GM19468 (cell line): ENCODE data around the gene KAZN.

Experiments
- ATAC-seq: cut with Tn5 transposase; IDR thresholded peaks from one replicate; pipeline ENCODE4 v1.9.1; 2021; ENCODE audit warnings: mild to moderate bottlenecking, moderate library complexity, moderate number of reproducible peaks; ENCODE audit not compliant: unreplicated experiment; ENCODE audit errors: extremely low read depth

The KAZN gene

DNA sequence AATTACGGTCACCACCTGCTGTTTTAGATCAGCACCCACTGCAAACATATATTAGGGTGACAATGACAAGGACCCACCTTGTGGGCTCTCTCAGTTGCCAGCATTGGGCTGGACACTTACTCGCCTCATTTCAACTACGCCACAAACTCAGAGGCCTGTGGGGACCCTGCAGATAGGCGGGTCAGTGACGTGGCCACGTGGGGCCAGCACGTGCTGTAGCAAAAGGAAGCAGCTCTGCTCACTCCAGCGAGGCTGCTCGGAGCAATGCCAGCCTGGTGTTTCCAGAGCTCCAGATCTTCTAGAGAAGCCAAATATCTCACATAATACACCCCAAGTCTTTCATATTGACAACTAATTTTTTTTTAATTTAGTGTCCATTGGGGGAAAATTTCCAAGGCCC lies 478.3 kb downstream of the KAZN start:
- no peak for ATAC-seq

DNA sequence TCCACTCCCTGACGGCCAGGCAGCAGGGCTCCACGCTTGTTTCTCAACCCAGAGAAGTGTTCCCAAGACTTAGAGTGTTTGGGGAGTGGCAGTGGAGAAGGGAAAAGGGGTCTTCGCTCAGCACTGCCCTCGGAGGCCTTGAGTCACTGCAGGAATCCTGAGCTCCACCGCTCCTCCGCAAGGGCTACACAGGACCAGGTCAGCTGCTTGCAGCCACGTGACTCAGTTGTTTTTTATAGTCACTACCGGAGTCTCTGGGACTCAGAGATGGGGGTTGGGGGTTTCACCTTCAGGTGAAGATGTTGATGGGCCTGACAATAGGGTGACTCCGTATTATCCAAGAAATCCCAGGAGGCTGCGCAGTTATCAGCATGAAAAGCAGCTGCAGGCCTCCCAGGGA lies 478.9 kb downstream of the KAZN start:
- ATAC-seq = no peak

DNA sequence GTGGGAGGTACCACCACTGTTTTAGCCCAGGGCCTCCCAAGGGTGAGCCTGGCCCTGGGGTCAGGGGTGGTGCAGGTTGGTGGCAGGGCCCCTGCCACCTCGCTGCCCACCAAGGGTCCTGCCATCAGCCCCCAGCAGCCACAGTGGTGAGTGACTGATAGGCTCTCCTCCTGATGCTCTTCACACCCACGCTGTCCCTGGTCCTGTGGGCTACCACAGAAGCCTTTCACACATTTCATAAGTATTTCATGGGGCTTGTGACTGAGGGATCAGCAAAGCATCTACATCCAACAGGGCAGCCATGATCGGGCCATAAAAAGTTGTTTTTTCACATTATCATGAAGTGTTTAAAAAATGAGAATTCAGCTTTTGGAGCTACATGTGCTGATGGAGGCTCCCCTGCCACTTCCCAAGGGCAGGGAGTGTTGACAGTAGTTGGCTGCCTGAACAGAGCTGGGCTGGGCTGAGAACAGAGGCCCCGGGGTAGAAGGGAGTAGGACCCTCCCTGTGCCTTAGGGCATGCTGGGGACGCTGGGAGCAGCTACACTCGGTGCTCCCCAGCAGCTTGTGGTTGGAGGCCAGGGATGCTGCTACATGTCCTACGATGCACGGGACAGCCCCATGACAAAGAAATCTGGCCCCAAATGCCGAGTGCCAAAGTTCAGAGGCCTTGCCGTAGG lies 482.0 kb downstream of the KAZN start:
- no peak for ATAC-seq

DNA sequence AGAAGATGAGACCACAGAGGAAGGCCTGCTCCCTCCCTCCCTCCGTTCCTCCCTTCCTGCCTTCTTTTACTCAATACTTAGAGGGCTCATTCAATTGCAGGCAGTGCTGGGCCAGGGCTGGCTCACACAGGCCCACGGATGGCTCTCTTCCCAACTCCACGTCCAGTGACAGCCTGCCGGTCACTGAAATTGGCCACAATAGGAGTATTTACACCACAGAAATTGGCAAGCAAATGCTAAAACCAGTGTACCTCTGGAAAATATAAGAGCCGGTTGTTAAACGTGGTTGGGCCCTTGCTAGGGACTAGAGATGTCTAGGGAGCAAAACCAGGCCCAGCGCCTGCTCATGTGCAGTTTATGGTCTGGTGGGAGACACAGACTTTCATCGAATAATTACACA lies 482.6 kb downstream of the KAZN start:
- no peak for ATAC-seq

DNA sequence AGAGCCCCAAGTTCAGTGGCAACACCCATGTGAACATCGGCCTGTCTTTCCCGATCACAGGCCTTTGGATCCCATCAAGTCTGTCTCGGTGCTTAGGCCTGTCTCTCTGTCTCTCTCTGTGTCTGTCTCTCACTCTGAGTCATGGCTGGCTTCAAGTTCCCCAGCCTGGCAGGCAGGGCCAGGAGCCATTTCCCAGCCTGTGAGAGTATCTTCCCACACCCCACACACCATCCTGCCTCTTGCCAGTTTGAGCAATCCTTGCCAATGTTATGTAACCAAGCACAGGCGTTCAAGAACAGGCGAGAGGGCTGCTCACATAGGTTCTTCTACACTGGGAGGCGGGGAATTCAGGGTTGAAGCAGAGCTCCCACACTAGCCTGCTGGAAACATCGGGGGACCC lies 485.1 kb downstream of the KAZN start:
- no peak for ATAC-seq

DNA sequence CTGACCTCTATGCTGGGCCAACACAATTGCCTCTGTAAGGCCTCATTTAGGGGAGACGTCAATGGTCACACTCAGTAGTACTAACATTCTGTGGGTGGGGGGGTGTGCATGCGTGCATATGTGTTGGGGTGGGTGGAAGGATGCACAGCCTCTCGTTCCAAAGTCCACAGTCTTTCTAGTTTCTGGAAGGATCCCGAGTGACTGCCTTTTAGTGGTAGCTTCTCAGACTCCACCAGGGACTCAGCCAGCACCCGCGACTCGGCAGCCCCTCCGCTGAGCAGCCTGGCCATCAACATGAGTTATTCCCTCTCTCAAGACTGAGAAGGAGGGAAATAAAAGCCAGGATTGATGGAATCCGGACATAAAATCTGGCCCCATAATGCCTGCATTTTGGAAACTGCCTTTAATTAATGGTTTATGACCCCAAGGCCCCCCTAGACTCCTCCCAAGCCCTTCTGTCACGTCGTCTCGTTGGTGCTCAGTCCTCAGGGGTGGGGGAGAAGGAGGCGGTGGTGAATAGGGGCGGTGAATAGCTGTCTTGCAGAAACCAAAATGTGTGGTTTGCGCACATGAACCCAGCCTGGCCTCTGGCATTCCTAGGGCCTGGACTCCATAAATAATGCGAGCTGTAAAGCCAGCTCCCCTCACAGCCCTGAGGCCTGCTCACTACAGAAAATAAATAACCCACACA lies 489.9 kb downstream of the KAZN start:
- ATAC-seq = no peak

DNA sequence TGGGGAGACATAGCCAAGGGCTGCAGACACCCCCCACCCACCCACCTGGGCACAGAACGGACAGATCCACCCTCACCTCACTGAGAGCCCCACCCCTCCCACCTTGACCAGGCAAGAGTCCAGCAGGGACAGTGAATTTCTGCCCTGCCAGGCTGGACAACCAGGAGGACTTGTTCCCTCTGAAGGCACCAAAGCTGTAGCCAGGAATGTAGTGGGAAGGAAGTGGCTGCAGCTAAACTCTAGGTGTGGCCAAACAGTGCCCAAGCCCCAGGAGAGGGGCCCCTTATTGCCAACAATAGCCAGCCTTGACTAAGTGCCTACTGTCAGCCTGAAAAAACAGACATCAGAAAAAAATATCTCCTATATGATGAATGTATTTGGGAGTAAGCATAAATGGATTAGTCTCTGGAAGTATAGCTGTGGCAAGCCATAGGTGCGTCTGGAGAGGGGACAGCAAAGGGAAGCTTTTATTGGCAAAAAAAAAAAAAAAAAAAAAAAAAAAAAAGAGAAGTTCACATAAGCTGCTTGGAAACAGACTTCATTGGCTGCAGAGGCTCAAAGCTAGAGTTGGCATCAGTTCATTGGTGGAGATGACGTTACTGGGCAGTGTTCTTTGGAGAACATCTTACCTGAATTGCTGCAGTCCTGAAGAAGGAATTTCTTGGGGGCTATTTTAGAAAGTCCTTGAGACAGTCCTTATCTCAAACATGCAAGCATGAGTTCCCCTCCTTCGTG lies 490.9 kb downstream of the KAZN start:
- no peak for ATAC-seq

DNA sequence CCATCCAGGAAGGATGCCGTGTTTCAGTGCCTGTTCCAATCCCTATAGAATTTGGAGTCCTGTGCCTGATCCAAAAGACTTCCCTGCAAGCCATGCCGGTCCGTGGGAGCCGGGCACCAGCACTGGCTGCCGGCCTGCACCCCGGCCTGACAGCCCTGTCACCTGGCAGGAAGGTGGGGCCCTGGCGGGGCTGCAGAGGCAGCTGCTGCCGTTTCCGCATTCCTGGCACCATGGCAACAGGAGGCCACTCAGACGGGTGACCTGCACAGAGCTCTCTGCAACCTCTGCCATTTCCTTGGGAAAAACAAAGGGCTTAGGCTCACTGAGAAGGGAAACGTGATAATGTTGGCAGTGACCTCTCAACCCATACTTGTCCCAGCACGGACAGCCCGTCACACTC lies 491.9 kb downstream of the KAZN start:
- ATAC-seq = no peak

DNA sequence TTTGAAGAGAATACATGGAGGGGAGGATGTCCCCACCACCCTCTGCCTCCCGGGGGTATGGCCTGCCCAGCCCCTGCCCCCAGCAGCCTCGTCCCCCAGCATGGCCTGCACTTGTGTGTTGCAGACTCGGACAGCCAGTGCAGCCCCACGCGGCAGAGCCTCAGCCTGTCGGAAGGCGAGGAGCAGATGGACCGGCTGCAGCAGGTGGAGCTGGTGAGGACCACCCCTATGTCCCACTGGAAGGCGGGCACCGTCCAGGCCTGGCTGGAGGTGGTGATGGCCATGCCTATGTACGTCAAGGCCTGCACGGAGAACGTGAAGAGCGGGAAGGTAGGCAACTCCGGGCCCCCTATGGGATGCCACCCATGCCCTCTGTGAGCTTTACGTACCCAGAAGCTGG lies 495.6 kb downstream of the KAZN start:
- no peak for ATAC-seq

DNA sequence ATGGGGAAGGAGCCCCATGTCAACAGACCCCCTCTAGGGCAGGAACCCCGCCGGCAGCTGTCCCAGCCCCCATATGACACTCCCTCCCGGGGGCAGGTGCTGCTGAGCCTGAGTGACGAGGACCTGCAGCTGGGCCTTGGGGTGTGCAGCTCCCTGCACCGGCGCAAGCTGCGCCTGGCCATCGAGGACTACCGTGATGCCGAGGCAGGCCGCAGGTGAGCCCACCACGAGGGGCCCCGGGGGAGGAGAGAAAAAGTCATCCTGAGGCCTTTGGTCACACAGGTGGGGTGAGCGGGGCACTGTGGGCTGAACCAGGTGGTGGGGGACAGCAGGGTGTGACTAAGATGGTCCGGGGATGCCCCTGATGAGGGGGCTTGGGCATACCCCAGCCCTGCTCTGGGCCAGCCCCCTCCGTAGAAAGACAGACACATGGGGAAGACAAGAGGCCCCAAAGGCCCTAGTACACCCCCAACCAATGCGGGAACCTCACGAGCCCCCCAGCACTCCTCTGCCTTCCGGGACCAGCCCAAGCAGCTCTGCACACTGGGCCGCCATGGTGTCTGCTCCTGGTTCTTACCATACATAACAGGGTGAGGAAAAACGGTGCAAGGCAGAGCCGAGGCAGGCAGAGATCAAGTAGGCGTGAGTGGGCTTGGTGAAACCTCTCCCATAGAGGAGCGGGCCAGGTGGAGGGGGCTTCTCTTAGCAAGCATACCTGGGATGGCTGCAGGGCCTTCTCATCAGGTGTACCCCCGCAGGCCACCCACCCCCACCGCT lies 496.4 kb downstream of the KAZN start:
- ATAC-seq = no peak

DNA sequence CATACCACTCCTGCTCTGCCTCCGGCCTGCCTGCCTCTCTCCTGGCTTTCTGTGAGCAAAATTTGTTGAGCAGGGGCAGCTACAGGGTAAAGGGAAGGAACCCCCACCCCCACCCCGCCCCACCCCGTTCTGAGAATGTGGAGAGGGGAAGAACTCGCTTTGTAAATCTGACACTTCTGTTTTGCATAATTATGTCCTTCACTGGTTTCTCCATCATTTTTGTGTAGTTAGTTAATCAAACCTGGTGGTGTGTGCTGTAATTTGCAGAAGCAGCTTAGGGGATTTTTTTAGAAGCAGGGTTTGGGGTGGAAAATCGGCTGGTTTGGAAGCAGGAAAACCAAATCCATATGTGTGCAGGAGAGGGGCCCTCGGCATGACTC lies 497.0 kb downstream of the KAZN start:
- no peak for ATAC-seq

DNA sequence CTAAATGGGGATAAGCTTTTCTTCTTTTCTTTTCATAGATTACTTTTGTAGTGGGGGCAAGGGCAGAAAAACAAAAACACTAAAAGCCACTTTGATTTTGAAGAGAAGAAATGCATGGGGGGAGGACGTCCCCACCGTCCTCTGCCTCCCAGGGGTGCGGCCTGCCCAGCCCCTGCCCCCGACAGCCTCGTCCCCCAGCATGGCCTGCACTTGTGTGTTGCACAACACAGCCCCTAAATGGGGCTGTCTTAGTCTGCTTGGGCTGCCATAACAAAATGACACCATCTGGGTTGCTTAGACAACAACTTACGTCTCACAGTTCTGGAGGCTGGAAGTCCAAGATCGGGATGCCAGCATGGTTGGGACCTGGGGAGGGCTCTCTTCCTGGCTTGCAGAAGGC lies 497.8 kb downstream of the KAZN start:
- no peak for ATAC-seq

DNA sequence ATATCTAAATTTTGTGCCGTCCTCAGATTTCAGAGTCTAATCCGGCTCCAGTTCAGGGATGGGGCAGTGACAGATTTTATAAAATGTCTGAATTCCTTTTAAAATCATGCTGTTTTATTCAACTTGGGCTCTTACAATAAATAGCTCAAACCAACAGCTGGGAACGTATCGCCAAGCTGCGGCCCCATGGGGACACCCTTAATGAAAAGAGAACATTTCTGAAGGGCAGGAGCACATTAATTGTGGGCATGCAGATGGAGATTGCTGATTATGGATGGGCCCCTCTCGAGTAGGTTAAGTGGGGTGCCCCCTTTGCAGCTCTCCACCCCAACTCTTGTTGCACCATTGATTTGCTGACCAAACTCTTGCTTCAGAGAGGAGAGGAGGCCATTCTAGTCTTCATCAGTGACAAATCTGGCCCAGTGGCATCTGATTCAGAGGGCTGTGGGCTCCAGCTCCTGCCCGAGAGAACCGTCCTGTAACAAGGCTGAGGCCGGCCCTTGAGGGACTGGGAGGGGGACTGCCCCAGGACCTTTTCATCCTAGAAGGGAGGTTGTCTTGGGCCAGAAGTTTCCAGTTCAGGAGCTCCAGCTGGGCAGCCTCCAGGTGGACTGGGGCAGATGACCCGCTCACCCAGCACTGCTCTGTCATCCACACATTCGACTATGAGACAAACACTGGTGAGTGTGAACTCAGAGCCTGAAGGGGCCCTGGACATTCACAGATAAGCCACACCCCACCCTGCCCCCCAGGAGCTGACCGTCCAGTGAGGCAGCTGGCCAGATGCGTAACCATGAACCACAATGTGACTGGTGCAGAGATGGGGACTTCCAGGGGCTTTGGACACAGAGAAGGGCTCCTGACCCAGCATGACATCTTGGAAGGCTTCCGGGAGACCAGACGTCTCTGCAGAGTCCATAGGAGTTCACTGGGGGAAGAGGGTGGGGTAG lies 500.0 kb downstream of the KAZN start:
- no peak for ATAC-seq

DNA sequence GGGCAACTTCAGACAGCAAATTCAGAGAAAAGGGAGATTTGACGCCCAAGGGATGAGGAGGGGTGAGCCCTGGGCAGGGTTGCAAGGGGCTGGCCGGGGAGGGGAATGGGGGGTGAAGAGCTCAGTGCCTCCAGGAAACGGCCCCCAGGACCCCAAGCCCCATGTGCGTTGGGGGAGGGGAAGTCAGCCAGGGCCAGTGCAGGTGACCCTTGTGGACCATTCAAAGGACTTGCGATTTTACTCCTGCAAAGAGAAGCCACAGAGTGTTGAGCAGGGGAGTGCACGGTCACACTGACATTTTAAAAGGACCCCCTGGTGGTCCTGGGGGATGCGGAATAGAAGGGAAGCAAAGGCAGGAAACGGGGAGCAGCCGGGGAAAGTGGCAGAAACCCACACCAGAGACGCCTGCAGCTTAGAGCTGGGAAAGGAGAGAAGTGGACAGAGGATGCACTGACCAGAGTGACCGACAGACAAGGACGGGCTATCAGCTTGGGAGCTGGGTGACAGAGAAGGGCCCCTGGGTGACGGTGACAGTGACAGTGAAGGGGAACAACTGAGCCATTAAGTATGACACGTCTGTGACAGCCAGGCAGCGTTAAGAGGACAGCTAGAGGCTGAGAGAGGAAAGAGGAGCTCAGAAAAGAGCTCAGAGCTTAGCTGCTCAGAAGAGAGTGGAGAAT lies 501.1 kb downstream of the KAZN start:
- ATAC-seq = no peak

DNA sequence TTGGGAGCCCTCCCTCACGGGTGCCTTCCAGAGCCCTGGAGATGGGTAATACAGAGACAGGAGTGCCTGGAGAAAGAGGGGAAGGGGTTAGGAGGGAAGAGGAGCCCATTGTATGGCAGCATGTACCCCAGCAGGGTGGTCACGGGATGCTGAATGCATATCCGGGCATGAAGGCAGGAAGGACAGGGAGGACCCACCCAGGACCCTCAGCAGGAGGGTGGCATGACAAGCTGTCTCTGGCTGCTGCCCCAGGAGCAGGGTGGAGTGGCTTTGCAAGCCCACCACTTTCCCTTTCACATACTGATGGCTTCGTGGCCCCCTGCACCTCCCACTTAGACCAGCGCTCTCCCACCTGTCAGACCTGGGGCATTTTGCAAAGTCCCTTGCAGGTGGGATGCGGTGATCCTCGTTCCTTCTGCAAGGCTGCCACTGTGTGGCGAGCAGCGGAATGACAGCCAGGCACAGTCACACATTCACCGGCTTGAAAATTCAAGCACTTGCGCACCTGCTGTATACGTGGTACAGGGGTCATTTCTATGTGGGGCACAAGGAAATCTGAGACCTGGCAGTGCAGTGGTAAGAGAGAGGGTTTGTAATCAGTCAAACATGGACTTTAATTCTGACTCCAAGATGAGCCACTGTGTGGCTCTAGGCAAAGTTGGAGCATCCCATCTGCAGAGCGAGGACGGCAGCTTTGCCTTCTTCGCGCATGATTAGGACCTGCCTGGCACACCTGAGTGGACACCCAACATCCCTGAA lies 501.8 kb downstream of the KAZN start:
- ATAC-seq = no peak

DNA sequence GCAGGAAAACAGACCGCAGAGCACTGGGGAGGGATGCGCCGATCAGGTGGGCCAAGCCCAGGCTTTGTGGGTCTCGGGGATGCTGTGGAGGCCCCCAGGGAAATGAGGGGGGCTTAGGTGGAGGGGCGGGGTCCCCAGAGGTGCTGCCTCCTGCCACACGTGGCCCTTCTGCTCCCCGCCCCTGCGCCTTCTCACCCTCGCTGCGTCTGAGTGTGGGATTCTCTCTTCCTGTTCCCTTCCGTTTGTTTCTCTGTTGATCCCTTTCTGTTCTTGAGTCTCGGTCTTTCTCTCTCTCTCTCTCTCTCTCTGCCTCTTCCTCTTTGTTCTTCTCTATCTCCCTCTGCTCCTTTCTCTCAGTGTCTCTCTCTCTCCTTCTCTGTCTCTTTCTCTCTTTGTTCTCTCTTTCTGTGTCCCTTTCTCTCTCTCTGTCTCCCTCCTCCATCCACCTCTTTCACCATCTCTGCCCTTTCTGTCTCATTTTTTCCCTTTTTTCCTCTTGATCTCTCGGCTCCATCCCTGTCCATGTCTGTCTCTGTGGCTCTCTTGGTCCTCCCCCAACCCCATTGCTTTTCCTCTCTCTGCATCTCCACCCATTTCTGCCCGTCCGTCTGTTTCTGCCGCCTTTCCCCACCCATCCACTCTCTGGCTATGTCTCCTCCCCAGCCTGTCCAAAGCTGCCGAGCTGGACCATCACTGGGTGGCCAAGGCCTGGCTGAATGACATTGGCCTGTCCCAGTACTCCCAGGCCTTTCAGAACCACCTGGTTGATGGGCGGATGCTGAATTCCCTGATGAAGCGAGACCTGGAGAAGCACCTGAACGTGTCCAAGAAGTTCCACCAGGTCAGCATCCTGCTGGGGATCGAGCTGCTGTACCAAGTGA lies 502.6 kb downstream of the KAZN start:
- ATAC-seq = no peak

DNA sequence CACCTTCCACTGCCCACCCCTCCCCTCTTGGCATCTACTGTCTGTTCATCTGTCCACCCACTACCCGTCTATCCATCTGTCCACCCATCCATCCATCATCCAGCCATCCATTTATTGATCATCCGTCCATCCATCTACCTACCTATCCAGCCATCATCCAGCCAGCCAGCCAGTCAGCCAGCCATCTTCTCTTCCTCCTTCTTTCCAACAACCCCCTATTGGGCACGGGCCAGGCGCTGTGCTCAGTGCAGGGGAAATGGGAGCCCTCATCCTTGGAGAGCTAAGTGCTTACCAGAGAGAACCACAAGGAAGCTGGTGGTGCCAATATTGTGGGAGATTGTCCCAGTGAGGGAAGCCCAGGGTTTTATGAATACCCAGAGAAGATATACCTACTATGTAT lies 503.3 kb downstream of the KAZN start:
- no peak for ATAC-seq

DNA sequence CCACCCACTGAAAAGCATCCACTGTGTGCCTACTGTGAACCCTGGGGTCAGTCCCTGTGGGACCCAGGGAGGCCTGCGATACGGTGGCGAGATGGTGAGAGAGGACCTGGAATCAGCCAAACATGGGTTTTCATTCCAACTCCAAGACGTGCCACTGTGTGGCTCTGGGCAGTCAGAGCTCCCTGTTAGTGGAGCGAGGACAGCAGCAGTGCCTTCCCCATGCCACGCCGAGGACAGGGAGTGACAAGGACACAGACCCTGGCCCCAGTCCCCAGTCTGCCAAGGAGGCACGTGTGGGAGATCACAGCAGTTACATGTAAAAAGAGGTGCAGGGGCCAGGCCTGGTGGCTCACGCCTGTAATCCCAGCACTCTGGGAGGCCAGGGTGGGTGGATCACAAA lies 504.2 kb downstream of the KAZN start:
- no peak for ATAC-seq
